ENCODE results near the gene ITPRID1.

ITPRID1 gene

DNA sequence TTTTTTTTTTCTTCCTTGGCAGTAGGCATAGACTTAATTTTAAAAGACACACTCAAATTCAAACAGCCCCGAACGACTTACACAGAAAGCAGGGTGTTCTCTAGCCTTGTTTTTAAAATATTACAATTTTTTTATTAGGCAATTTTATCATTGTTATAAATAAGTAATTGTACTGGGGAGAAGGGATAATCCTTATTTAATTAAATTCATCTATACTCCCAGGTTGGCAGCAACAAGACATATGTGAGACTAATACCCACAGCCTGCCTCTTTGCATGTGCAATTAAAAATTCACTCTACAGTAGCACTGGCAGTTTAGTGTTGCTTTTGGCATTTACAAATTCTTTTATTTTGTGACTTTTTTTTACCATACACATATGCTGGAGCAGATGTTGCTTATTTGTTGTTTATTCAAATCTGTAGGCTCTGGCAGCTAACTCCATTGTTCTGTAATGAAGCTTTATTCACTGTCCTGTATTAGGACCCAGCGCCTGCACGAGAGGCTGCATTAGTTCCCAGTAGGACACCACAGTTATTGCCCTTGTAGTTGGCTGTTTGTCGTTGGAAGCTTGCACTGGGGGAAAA is 88.2 kb downstream of the ITPRID1 start:
- H3K9me3 Mint-ChIP-seq, result peaks cover 4 to 7% of the 10 kb centered on the region in 2 donors
- H3K27ac Mint-ChIP-seq, result no peak overlapping the region
- H3K27me3 Mint-ChIP-seq, result no peaks in the 10 kb centered on the region
- no peak overlapping the region for H3K4me3 Mint-ChIP-seq
- H3K36me3 Mint-ChIP-seq (ENCODE audit: insufficient read depth), result no peaks in the 10 kb centered on the region
- DNase-seq (no peak), ATAC-seq (replicated peaks) (no peak)
- H3K4me1 Mint-ChIP-seq (ENCODE audit: low read depth in 2 of 2), result no peaks in the 10 kb centered on the region

GRCh38 chr7:31603046-31603445 is 89.2 kb downstream of the ITPRID1 start:
- Mint-ChIP-seq H3K4me1 (ENCODE audit: low read depth in 2 of 2) (no peaks in the 10 kb centered on the region), H3K4me3 (no peak overlapping the region), H3K27me3 (no peaks in the 10 kb centered on the region), H3K9me3 (peaks cover 4 to 7% of the 10 kb centered on the region in 2 donors), H3K27ac (no peak overlapping the region), H3K36me3 (ENCODE audit: insufficient read depth) (no peaks in the 10 kb centered on the region)
- no peak for DNase-seq
- no peak for ATAC-seq (replicated peaks)

- H3K27me3 Mint-ChIP-seq, result no peaks in the 10 kb centered on the region
- ATAC-seq (replicated peaks) (no peak), DNase-seq (no peak)
- H3K9me3 Mint-ChIP-seq, result no peaks in the 10 kb centered on the region
- no peak overlapping the region for H3K4me3 Mint-ChIP-seq
- no peaks in the 10 kb centered on the region for H3K4me1 Mint-ChIP-seq (ENCODE audit: low read depth in 2 of 2)
- H3K36me3 Mint-ChIP-seq (ENCODE audit: insufficient read depth), result no peaks in the 10 kb centered on the region
- no peak overlapping the region for H3K27ac Mint-ChIP-seq
Measured at GRCh38 chr7:31613604-31614003, 99.7 kb downstream of the ITPRID1 start.

DNA sequence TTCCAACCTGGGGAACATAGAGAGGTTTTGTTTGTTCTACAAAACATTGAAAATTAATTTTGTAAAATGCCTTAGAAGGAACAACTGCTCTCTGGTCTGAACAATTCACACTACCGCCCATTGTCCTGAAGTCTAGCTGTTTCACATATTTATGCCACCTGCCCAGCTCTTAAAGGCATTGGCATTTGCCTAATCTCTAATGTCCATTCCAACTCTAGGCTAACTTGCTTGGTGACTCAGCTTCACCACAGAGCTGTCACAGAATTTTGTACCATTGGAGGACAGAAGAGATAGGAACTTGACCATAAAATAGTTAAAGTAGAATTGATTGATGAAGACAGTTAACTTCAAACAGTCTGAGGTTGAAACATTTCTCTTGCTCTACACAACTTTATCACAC is 119.6 kb downstream of the ITPRID1 start:
- Mint-ChIP-seq H3K27me3 (no peaks in the 10 kb centered on the region), H3K9me3 (peaks cover 0 to 3% of the 10 kb centered on the region in 2 donors), H3K27ac (no peak overlapping the region), H3K36me3 (ENCODE audit: insufficient read depth) (no peaks in the 10 kb centered on the region), H3K4me3 (no peak overlapping the region), H3K4me1 (ENCODE audit: low read depth in 2 of 2) (no peaks in the 10 kb centered on the region)
- ATAC-seq (replicated peaks), result no peak
- DNase-seq, result no peak

DNA sequence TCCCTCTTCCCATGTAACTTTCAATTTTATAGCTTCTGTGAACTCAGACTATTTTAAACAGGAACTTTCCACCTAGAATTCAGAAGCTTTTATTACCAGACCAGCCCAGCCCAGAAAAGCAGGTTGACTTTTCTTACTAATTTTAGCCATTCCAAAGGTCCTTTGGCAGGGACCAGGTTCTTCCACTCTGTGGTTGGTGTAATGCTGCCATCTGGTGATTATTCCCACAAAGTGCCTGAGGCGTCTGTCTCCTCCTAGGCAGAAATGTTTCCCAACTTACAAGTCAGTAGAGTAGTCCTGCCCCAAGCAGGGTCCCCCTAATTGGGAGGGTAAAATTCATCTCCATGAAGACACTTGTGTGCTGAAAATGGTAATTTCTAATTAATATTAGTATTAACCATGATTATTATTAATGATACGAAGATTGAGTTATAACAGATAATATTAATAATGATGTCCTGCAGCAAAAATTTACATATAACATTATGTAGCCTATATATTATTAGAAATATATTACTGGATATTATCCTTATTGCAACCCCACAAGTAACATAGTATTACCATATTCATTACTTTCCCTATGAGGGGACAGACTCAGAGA is 120.1 kb downstream of the ITPRID1 start:
- no peaks in the 10 kb centered on the region for H3K27me3 Mint-ChIP-seq
- DNase-seq (no peak), ATAC-seq (replicated peaks) (no peak)
- no peaks in the 10 kb centered on the region for H3K4me1 Mint-ChIP-seq (ENCODE audit: low read depth in 2 of 2)
- H3K4me3 Mint-ChIP-seq, result no peak overlapping the region
- no peaks in the 10 kb centered on the region for H3K36me3 Mint-ChIP-seq (ENCODE audit: insufficient read depth)
- H3K9me3 Mint-ChIP-seq, result peaks cover 0 to 3% of the 10 kb centered on the region in 2 donors
- no peak overlapping the region for H3K27ac Mint-ChIP-seq

GRCh38 chr7:31640381-31640780 is 126.5 kb downstream of the ITPRID1 start:
- Mint-ChIP-seq H3K4me1 (ENCODE audit: low read depth in 2 of 2) (no peaks in the 10 kb centered on the region), H3K4me3 (no peak overlapping the region), H3K9me3 (peaks cover 0 to 5% of the 10 kb centered on the region in 2 donors), H3K27ac (no peak overlapping the region), H3K27me3 (no peaks in the 10 kb centered on the region), H3K36me3 (ENCODE audit: insufficient read depth) (no peaks in the 10 kb centered on the region)
- ATAC-seq (replicated peaks) (no peak), DNase-seq (no peak)

GRCh38 chr7:31642681-31643115 is 128.8 kb downstream of the ITPRID1 start:
- H3K36me3 Mint-ChIP-seq (ENCODE audit: insufficient read depth), result no peaks in the 10 kb centered on the region
- H3K9me3 Mint-ChIP-seq, result peaks cover 0 to 5% of the 10 kb centered on the region in 2 donors
- H3K27me3 Mint-ChIP-seq, result no peaks in the 10 kb centered on the region
- no peak overlapping the region for H3K4me3 Mint-ChIP-seq
- DNase-seq, result no peak
- no peak overlapping the region for H3K27ac Mint-ChIP-seq
- ATAC-seq (replicated peaks), result no peak
- no peaks in the 10 kb centered on the region for H3K4me1 Mint-ChIP-seq (ENCODE audit: low read depth in 2 of 2)

DNA sequence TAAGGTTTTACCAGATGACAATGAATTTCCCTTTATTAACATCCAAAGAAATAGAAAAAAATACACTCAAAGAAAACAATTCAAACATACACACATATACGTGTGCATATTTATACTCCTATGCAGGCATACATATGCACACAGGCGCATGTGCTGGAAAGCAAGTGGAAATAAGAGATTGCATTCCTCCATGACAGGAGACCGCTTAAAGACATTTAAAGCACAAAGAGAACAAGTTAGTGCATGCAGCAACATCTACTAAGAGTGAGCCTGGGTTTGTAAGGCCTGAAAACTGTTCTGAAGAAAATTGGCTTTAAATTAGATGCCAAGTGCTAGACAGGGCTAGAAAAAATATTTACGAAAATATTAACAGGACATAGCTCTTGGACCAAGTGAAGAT is 133.1 kb downstream of the ITPRID1 start:
- no peaks in the 10 kb centered on the region for H3K4me1 Mint-ChIP-seq (ENCODE audit: low read depth in 2 of 2)
- peaks cover 3% of the 10 kb centered on the region for H3K36me3 Mint-ChIP-seq (ENCODE audit: insufficient read depth)
- H3K4me3 Mint-ChIP-seq, result no peak overlapping the region
- ATAC-seq (replicated peaks), result no peak
- H3K27ac Mint-ChIP-seq, result no peak overlapping the region
- peaks cover 8 to 10% of the 10 kb centered on the region in 2 donors for H3K9me3 Mint-ChIP-seq
- no peak for DNase-seq
- H3K27me3 Mint-ChIP-seq, result no peaks in the 10 kb centered on the region

GRCh38 chr7:31647511-31647910 is 133.6 kb downstream of the ITPRID1 start:
- peaks cover 3% of the 10 kb centered on the region for H3K36me3 Mint-ChIP-seq (ENCODE audit: insufficient read depth)
- ATAC-seq (replicated peaks) (no peak), DNase-seq (no peak)
- no peak overlapping the region for H3K27ac Mint-ChIP-seq
- no peak overlapping the region for H3K4me3 Mint-ChIP-seq
- no peaks in the 10 kb centered on the region for H3K4me1 Mint-ChIP-seq (ENCODE audit: low read depth in 2 of 2)
- H3K27me3 Mint-ChIP-seq, result no peaks in the 10 kb centered on the region
- peaks cover 8 to 10% of the 10 kb centered on the region in 2 donors for H3K9me3 Mint-ChIP-seq

DNA sequence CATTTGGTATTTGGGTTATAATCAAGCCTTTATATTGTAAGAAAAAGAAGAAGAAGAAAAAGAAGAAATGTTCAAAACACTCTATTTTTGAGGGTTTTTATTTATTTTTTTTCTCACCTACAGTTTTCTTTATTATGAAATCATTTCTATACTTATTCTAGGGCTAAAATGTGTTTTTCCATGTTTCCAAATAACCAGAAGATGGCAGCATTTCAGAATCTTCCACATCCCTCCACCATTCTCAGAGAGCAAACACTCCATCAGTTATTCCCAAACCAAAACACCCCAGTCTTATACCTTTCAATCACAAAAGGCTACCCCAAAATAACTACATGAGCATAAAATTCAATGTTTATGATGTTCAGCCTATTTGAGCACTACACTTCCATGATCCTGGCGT is 134.4 kb downstream of the ITPRID1 start:
- no peak overlapping the region for H3K4me3 Mint-ChIP-seq
- ATAC-seq (replicated peaks) (no peak), DNase-seq (no peak)
- H3K4me1 Mint-ChIP-seq (ENCODE audit: low read depth in 2 of 2), result no peaks in the 10 kb centered on the region
- peaks cover 3% of the 10 kb centered on the region for H3K36me3 Mint-ChIP-seq (ENCODE audit: insufficient read depth)
- no peak overlapping the region for H3K27ac Mint-ChIP-seq
- H3K9me3 Mint-ChIP-seq, result peaks cover 10 to 15% of the 10 kb centered on the region in 2 donors
- no peaks in the 10 kb centered on the region for H3K27me3 Mint-ChIP-seq

GRCh38 chr7:31648880-31649279 is 135.0 kb downstream of the ITPRID1 start:
- H3K27me3 Mint-ChIP-seq, result no peaks in the 10 kb centered on the region
- H3K4me3 Mint-ChIP-seq, result no peak overlapping the region
- no peaks in the 10 kb centered on the region for H3K4me1 Mint-ChIP-seq (ENCODE audit: low read depth in 2 of 2)
- H3K27ac Mint-ChIP-seq, result no peak overlapping the region
- no peak for ATAC-seq (replicated peaks)
- no peak for DNase-seq
- H3K9me3 Mint-ChIP-seq, result peaks cover 8 to 16% of the 10 kb centered on the region in 2 donors
- peaks cover 3% of the 10 kb centered on the region for H3K36me3 Mint-ChIP-seq (ENCODE audit: insufficient read depth)

DNA sequence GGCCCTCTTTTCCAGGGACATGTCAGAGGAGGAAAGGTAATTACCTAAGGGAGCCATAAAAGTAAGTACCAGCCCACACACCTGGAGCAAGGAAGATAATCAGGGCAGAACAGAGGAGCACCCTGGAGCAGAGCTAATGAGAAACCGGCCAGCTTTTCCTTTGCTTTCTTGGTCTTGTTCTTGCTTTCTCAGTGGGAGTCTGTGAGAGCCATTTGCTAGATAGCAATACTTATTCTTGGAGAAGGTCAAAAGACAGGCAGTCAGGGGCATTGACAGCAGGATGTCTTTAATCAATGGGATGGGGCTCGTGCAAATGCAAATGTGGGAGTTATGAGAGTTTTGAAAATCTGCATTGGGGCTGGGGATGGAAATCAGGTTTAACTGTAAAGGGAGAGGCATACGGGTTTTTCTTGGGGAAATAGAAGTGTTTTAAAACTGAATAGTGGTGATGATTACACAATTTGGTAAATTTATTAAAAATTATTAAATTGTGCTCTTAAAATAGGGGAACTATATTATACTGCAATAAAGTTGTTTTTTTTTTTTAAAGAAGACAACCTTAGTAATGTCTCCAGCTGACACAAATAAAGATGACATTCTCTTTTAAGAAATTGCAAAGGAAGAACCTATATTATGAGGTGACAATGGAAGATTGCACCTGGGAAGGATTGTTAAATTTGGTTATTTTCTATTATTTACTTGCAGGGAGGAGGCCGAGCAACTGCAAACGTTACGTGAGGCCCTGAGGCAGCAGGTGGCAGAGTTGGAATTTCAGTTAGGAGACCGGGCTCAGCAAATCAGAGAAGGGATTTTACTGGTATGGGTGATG is 137.6 kb downstream of the ITPRID1 start:
- Mint-ChIP-seq H3K4me1 (ENCODE audit: low read depth in 2 of 2) (no peaks in the 10 kb centered on the region), H3K36me3 (ENCODE audit: insufficient read depth) (peaks cover 3% of the 10 kb centered on the region), H3K27ac (no peak overlapping the region), H3K27me3 (no peaks in the 10 kb centered on the region), H3K4me3 (no peak overlapping the region), H3K9me3 (peaks cover 16 to 29% of the 10 kb centered on the region in 2 donors)
- ATAC-seq (replicated peaks) (no peak), DNase-seq (no peak)

DNA sequence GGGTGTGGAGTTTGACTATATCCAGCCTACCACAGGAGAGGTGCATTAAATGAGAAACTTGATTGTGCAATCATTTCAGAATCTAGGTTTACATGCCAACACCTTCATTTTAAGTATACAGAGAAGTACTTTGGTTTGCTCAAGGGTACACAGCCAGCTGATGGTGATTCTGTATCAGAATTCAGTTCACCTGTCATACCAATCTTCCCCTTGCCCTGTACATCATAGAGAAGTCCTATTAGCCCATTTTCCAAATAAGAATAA is 138.1 kb downstream of the ITPRID1 start:
- H3K4me1 Mint-ChIP-seq (ENCODE audit: low read depth in 2 of 2), result no peaks in the 10 kb centered on the region
- H3K27me3 Mint-ChIP-seq, result no peaks in the 10 kb centered on the region
- H3K27ac Mint-ChIP-seq, result no peak overlapping the region
- ATAC-seq (replicated peaks) (no peak), DNase-seq (no peak)
- no peak overlapping the region for H3K4me3 Mint-ChIP-seq
- peaks cover 3% of the 10 kb centered on the region for H3K36me3 Mint-ChIP-seq (ENCODE audit: insufficient read depth)
- peaks cover 16 to 29% of the 10 kb centered on the region in 2 donors for H3K9me3 Mint-ChIP-seq

DNA sequence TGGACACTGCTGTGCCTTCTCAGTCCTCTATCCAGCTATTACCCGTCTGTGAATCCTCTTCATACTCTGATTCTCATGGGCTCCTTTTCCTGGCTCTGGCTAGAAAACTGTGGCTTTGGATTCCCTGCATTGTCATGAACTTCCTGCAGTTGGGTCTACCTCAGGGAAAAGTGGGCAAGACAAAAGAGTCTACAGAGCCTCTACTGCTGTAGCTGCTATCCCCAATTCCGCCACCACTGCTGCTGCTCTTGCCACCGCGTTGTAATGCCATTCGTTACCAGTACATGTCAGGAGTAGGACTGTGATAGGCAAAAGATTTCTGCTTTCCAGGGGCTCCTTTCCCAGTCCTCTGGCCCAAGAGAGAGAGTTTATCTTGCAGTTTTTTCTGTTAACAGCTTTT is 149.2 kb downstream of the ITPRID1 start:
- no peak for DNase-seq
- H3K36me3 Mint-ChIP-seq (ENCODE audit: insufficient read depth), result no peaks in the 10 kb centered on the region

More for the DNA sequence above, 149.2 kb downstream of the ITPRID1 start:
- Mint-ChIP-seq H3K4me3 (no peak overlapping the region), H3K27ac (no peak overlapping the region), H3K4me1 (ENCODE audit: low read depth in 2 of 2) (no peaks in the 10 kb centered on the region), H3K27me3 (no peaks in the 10 kb centered on the region), H3K9me3 (peaks cover 0 to 10% of the 10 kb centered on the region in 2 donors)
- no peak for ATAC-seq (replicated peaks)

Measured in effector memory CD8-positive, alpha-beta T cell (primary cell).